B cell (primary cell): ENCODE results near the gene NOC2L.

Experiments used
- CTCF ChIP-seq: fragments of 200-600 bp; IDR thresholded peaks from one replicate; pipeline ENCODE4 v1.8.0; 2022; ENCODE audit warnings: antibody characterized with exemption, mild to moderate bottlenecking
- EZH2 ChIP-seq: IDR thresholded peaks from 2 replicates; pipeline ENCODE4 v1.6.1; 2012; ENCODE audit warnings: borderline replicate concordance, low read depth, mild to moderate bottlenecking, moderate library complexity, low read length; ENCODE audit not compliant: insufficient read depth, poor library complexity, severe bottlenecking

GRCh38 chr1:940107-941014 lies 18.7 kb downstream of the NOC2L start:
- TF ChIP-seq CTCF, result no peak
- TF ChIP-seq EZH2, result no peak
